ENCODE measurements around the gene TGM3.

TGM3 gene

GRCh38 chr20:2285193-2285592 lies 10.6 kb upstream of the TGM3 start:
- no peak for DNase-seq

GRCh38 chr20:2285613-2286012 lies 10.2 kb upstream of the TGM3 start:
- no peak for DNase-seq

- DNase-seq, result no peak
These were observed 8.3 kb upstream of the TGM3 start for GRCh38 chr20:2287504-2287903.

- no peak for DNase-seq
These were observed 6.3 kb upstream of the TGM3 start for GRCh38 chr20:2289475-2289874.

- no peak for DNase-seq
These were observed 5.3 kb upstream of the TGM3 start for GRCh38 chr20:2290486-2290885.

GRCh38 chr20:2292416-2293110 lies 3.2 kb upstream of the TGM3 start:
- DNase-seq, result no peak

- DNase-seq, result no peak
These were observed 2.3 kb upstream of the TGM3 start for GRCh38 chr20:2293486-2293885.

GRCh38 chr20:2293971-2294370 lies 1.8 kb upstream of the TGM3 start:
- DNase-seq, result no peak

GRCh38 chr20:2295286-2295685 lies 515 bp upstream of the TGM3 start:
- DNase-seq, result no peak

GRCh38 chr20:2296524-2297356 lies 939 bp downstream of the TGM3 start:
- no peak for DNase-seq

- no peak for DNase-seq
These were observed 1.5 kb downstream of the TGM3 start for GRCh38 chr20:2297357-2297728.

GRCh38 chr20:2298116-2298515 lies 2.3 kb downstream of the TGM3 start:
- DNase-seq, result no peak

- no peak for DNase-seq
These were observed 2.9 kb downstream of the TGM3 start for GRCh38 chr20:2298701-2299100.

- DNase-seq, result no peak
These were observed 3.5 kb downstream of the TGM3 start for GRCh38 chr20:2299301-2299700.

- no peak for DNase-seq
These were observed 4.2 kb downstream of the TGM3 start for GRCh38 chr20:2300002-2300401.

- no peak for DNase-seq
These were observed 4.6 kb downstream of the TGM3 start for GRCh38 chr20:2300420-2300819.

GRCh38 chr20:2301164-2301622 lies 5.4 kb downstream of the TGM3 start:
- no peak for DNase-seq

GRCh38 chr20:2302384-2303060 lies 6.7 kb downstream of the TGM3 start:
- DNase-seq, result no peak

- no peak for DNase-seq
These were observed 7.9 kb downstream of the TGM3 start for GRCh38 chr20:2303673-2304072.

- DNase-seq, result no peak
These were observed 8.4 kb downstream of the TGM3 start for GRCh38 chr20:2304180-2304579.

GRCh38 chr20:2305029-2305428 lies 9.2 kb downstream of the TGM3 start:
- DNase-seq, result no peak

- DNase-seq, result no peak
These were observed 9.7 kb downstream of the TGM3 start for GRCh38 chr20:2305479-2305878.

- no peak for DNase-seq
These were observed 10.1 kb downstream of the TGM3 start for GRCh38 chr20:2305946-2306345.

GRCh38 chr20:2307136-2307535 lies 11.3 kb downstream of the TGM3 start:
- no peak for DNase-seq

Measured in stimulated activated CD4-positive, alpha-beta T cell treated with anti-CD3 and anti-CD28 coated beads, Interleukin-4, amount 100 ng/mL, for 24 hours (primary cell).